Measurements from ENCODE around the gene ZNF76. TPM values are rescaled to one million over a fixed set of nuclear protein-coding genes. Genes with fewer than 3 reads are reported as not detected.

Gene ZNF76
- total and polyA plus RNA-seq, 4 donors, result 10.6 to 18.4 (median 12.4) TPM

GRCh38 chr6:35238843-35239289, 20.7 kb upstream of the ZNF76 start:
- TF ChIP-seq NR2F2 (IDR thresholded peaks at IDR 0.05), result peak; percentile 83
- TF ChIP-seq MAX (IDR thresholded peaks at IDR 0.05), result no peak
- no peaks in the 10 kb centered on the region for H3K27me3 ChIP-seq (ENCODE audit: control insufficient read depth in 4 of 4, insufficient read depth in 4 of 4, low read length in 3 of 4)
- no peak overlapping the region for H3K9ac ChIP-seq (ENCODE audit: low read depth in 1 of 2, low read length in 2 of 2)
- no peaks in the 10 kb centered on the region for H3K9me3 ChIP-seq (ENCODE audit: control insufficient read depth in 4 of 4, low read length in 3 of 4)
- H3K36me3 ChIP-seq (ENCODE audit: control insufficient read depth in 4 of 4, insufficient read depth in 3 of 4, low read depth in 1 of 4, low read length in 3 of 4), result no peaks in the 10 kb centered on the region
- no peaks in the 10 kb centered on the region for H3K4me1 ChIP-seq (ENCODE audit: control insufficient read depth in 4 of 4, insufficient read depth in 4 of 4, low read length in 3 of 4)
- H3K27ac ChIP-seq (ENCODE audit: low read depth in 1 of 2, low read length in 2 of 2), result no peak overlapping the region
- H3K4me3 ChIP-seq (ENCODE audit: low read depth in 1 of 3, low read length in 3 of 3), result no peak overlapping the region
- WGBS, result 64% methylated on average over 3 of the region's 3 CpGs
- no peak for DNase-seq (ENCODE audit: low spot score)

- Histone ChIP-seq H3K4me1 (ENCODE audit: control insufficient read depth in 4 of 4, insufficient read depth in 4 of 4, low read length in 3 of 4) (no peaks in the 10 kb centered on the region), H3K4me3 (ENCODE audit: low read depth in 1 of 3, low read length in 3 of 3) (no peak overlapping the region), H3K27me3 (ENCODE audit: control insufficient read depth in 4 of 4, insufficient read depth in 4 of 4, low read length in 3 of 4) (no peaks in the 10 kb centered on the region), H3K9me3 (ENCODE audit: control insufficient read depth in 4 of 4, low read length in 3 of 4) (no peaks in the 10 kb centered on the region), H3K9ac (ENCODE audit: low read depth in 1 of 2, low read length in 2 of 2) (no peak overlapping the region), H3K27ac (ENCODE audit: low read depth in 1 of 2, low read length in 2 of 2) (no peak overlapping the region), H3K36me3 (ENCODE audit: control insufficient read depth in 4 of 4, insufficient read depth in 3 of 4, low read depth in 1 of 4, low read length in 3 of 4) (no peaks in the 10 kb centered on the region)
- 96% methylated on average over 4 of the region's 4 CpGs for WGBS
- no peak for DNase-seq (ENCODE audit: low spot score)
- no peak for TF ChIP-seq RAD21 (IDR thresholded peaks at IDR 0.05)
- no peak for TF ChIP-seq CTCF (IDR thresholded peaks at IDR 0.05; ENCODE audit: low read depth, low read length, missing input control)
- TF ChIP-seq TAF1 (conservative IDR thresholded peaks at IDR 0.05), result no peak
- no peak for TF ChIP-seq EGR1 (IDR thresholded peaks at IDR 0.05; ENCODE audit: low read depth in 2 of 2)
- no peak for TF ChIP-seq NR2F2 (IDR thresholded peaks at IDR 0.05)
Observed at GRCh38 chr6:35239581-35239980, 20.0 kb upstream of the ZNF76 start.

GRCh38 chr6:35240838-35241801, 18.4 kb upstream of the ZNF76 start:
- peak; percentile 84 for DNase-seq (ENCODE audit: low spot score)
- Histone ChIP-seq H3K4me3 (ENCODE audit: low read depth in 1 of 3, low read length in 3 of 3) (no peak overlapping the region), H3K4me1 (ENCODE audit: control insufficient read depth in 4 of 4, insufficient read depth in 4 of 4, low read length in 3 of 4) (no peaks in the 10 kb centered on the region), H3K27me3 (ENCODE audit: control insufficient read depth in 4 of 4, insufficient read depth in 4 of 4, low read length in 3 of 4) (no peaks in the 10 kb centered on the region), H3K36me3 (ENCODE audit: control insufficient read depth in 4 of 4, insufficient read depth in 3 of 4, low read depth in 1 of 4, low read length in 3 of 4) (no peaks in the 10 kb centered on the region), H3K27ac (ENCODE audit: low read depth in 1 of 2, low read length in 2 of 2) (no peak overlapping the region), H3K9me3 (ENCODE audit: control insufficient read depth in 4 of 4, low read length in 3 of 4) (no peaks in the 10 kb centered on the region), H3K9ac (ENCODE audit: low read depth in 1 of 2, low read length in 2 of 2) (no peak overlapping the region)
- TF ChIP-seq CTCF (IDR thresholded peaks at IDR 0.05; ENCODE audit: low read depth, low read length, missing input control) (peak; percentile 98), EGR1 (IDR thresholded peaks at IDR 0.05; ENCODE audit: low read depth in 2 of 2) (no peak), JUND (IDR thresholded peaks at IDR 0.05) (no peak), RAD21 (IDR thresholded peaks at IDR 0.05) (peak; percentile 99 to 100), ZBTB33 (IDR thresholded peaks at IDR 0.05) (no peak), HNF4A (conservative IDR thresholded peaks at IDR 0.05) (peak in 1 of 2 donors; percentile 28)
- WGBS, result 44% methylated on average over 12 of the region's 12 CpGs

Data from liver (tissue), 9 donors.